Measurements from ENCODE around the gene PDE3B. TPM values are rescaled to one million over a fixed set of nuclear protein-coding genes. Genes with fewer than 3 reads are reported as not detected.
A peak's percentile ranks its signal among the peaks of the same experiment; 100 is the strongest.
"Not testable (repeated sequence)": the region's sequence is repeated elsewhere in the genome, so short reads cannot be mapped to it uniquely, and the experiment has no call there.

PDE3B gene
- total RNA-seq, 1 donor from 2014 or later: 5.3 TPM

- DNase-seq (no peak), ATAC-seq (ENCODE audit: poor library complexity) (no peak)
- intact Hi-C loops (cut with DNase I): no loop called here
Observed at GRCh38 chr11:14636119-14636518, 7.5 kb upstream of the PDE3B start.

GRCh38 chr11:14637868-14638409 is 5.7 kb upstream of the PDE3B start:
- DNase-seq (no peak), ATAC-seq (ENCODE audit: poor library complexity) (no peak)
- intact Hi-C loops (cut with DNase I): no loop called here

GRCh38 chr11:14638561-14638960 is 5.0 kb upstream of the PDE3B start:
- intact Hi-C loops (cut with DNase I): no loop called here
- ATAC-seq (ENCODE audit: poor library complexity): no peak

GRCh38 chr11:14641801-14642200 is 1.8 kb upstream of the PDE3B start:
- intact Hi-C loops (cut with DNase I): loop anchor here (5.0 kb wide), 1 partner anchor 100 kb away; no protein-coding TSS in a partner anchor
- ATAC-seq (ENCODE audit: poor library complexity) (no peak), DNase-seq (no peak)

More at GRCh38 chr11:14638561-14638960, 5.0 kb upstream of the PDE3B start:
- DNase-seq: no peak

- ATAC-seq (ENCODE audit: poor library complexity) (no peak), DNase-seq (no peak)
- intact Hi-C loops (cut with DNase I): loop anchor here (5.0 kb wide), 1 partner anchor 100 kb away; no protein-coding TSS in a partner anchor
Observed at GRCh38 chr11:14642453-14642852, 1.2 kb upstream of the PDE3B start.

- no peak for ATAC-seq (ENCODE audit: poor library complexity)
- DNase-seq: no peak
- intact Hi-C loops (cut with DNase I): loop anchor here (5.0 kb wide), 1 partner anchor 101 kb away; no protein-coding TSS in a partner anchor
Observed at GRCh38 chr11:14642873-14643696, 519 bp upstream of the PDE3B start.

GRCh38 chr11:14644226-14645014 is 816 bp downstream of the PDE3B start:
- DNase-seq: peak; percentile 61
- intact Hi-C loops (cut with DNase I): loop anchor here (5.0 kb wide), 1 partner anchor 102 kb away; no protein-coding TSS in a partner anchor

GRCh38 chr11:14645015-14645912 is 1.7 kb downstream of the PDE3B start:
- DNase-seq: no peak
- intact Hi-C loops (cut with DNase I): no loop called here
- no peak for ATAC-seq (ENCODE audit: poor library complexity)

More at GRCh38 chr11:14644226-14645014, 816 bp downstream of the PDE3B start:
- ATAC-seq (ENCODE audit: poor library complexity): peak; percentile 84

- intact Hi-C loops (cut with DNase I): no loop called here
- no peak for ATAC-seq (ENCODE audit: poor library complexity)
- DNase-seq: no peak
Observed at GRCh38 chr11:14645985-14646900, 2.6 kb downstream of the PDE3B start.

- no peak for DNase-seq
- intact Hi-C loops (cut with DNase I): no loop called here
- no peak for ATAC-seq (ENCODE audit: poor library complexity)
Observed at GRCh38 chr11:14650064-14650463, 6.5 kb downstream of the PDE3B start.

- ATAC-seq (ENCODE audit: poor library complexity) (no peak), DNase-seq (no peak)
- intact Hi-C loops (cut with DNase I): no loop called here
Observed at GRCh38 chr11:14653090-14653489, 9.5 kb downstream of the PDE3B start.

GRCh38 chr11:14655435-14655834 is 11.8 kb downstream of the PDE3B start:
- ATAC-seq (ENCODE audit: poor library complexity) (no peak), DNase-seq (no peak)
- intact Hi-C loops (cut with DNase I): no loop called here

- ATAC-seq (ENCODE audit: poor library complexity): peak; percentile 45
- DNase-seq: no peak
- intact Hi-C loops (cut with DNase I): no loop called here
Observed at GRCh38 chr11:14656536-14657457, 13.2 kb downstream of the PDE3B start.

- no peak for DNase-seq
- intact Hi-C loops (cut with DNase I): no loop called here
- no peak for ATAC-seq (ENCODE audit: poor library complexity)
Observed at GRCh38 chr11:14657841-14658240, 14.2 kb downstream of the PDE3B start.

- intact Hi-C loops (cut with DNase I); ATAC-seq (ENCODE audit: poor library complexity); DNase-seq: not testable (repeated sequence)
Observed at GRCh38 chr11:14664926-14665325, 21.3 kb downstream of the PDE3B start.

GRCh38 chr11:14667329-14667728 is 23.7 kb downstream of the PDE3B start:
- intact Hi-C loops (cut with DNase I); ATAC-seq (ENCODE audit: poor library complexity); DNase-seq: not testable (repeated sequence)

Measured in Right ventricle myocardium superior (tissue), 1 donor.